ENCODE results near the gene RGMA. TPM values are rescaled to one million over a fixed set of nuclear protein-coding genes. Genes with fewer than 3 reads are reported as not detected.

RGMA gene
- total and polyA plus RNA-seq, 2 of the 8 experiments (the other 6 are each of a cell fraction or from before 2014, with no cell fraction given) = 19.9 to 39.8 TPM

DNA sequence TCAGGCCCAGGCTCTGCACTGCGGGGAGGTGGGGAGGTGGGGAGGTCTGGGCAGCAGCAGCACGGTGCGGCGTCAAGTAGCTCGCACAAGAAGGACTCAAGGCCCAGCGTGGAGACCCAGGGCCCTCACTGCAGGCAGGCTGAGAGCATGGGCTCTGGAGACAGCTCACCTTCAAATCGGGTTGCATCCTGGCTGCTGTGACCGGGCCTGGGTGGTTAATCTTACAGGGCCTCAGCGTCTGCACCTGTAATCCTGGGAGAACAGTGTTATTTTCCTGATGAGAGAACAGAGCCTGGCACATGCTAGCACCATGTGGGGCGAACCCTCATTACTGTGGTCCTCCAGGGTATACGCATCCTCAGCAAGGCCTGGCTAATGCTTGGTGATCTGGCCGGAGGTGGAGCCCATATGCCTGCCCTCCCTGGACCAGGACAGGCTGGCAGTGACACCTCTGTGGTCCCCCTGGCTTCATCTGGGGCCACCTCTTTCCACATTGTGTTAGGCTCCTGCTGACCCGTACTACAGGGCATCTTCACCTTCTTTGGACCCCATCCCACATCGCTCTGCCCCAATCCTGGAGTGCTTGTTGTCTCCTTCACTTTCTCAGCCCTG, 55.5 kb downstream of the RGMA start:
- H3K9ac ChIP-seq (replicated peaks in 1 of 4; ENCODE audit: extremely low read depth in 1 of 4, low read depth in 3 of 4, low read length in 3 of 4) = no peak overlapping the region
- ChIA-PET POLR2A (ENCODE audit: partially characterized antibody) (no interaction called here), CTCF (ENCODE audit: partially characterized antibody) (interaction anchor here (0.9 to 8.6 kb wide), 7 partner anchors 21 to 1103 kb away, joined by 3 to 119 read pairs (median 4); no protein-coding TSS in a partner anchor)
- no peak for FAIRE-seq
- no peak overlapping the region for H2BK20ac ChIP-seq (ENCODE audit: low read length)
- H2BK120ac ChIP-seq (replicated peaks; ENCODE audit: low read depth, low read length) = no peak overlapping the region
- no peaks in the 10 kb centered on the region for H3K79me2 ChIP-seq (ENCODE audit: control insufficient read depth in 1 of 2, insufficient read depth in 2 of 2, low read length in 2 of 2)
- H3K4me3 ChIP-seq (ENCODE audit: extremely low read depth in 1 of 4, insufficient read depth in 2 of 4, low read depth in 3 of 4, low read length in 4 of 4) = no peak overlapping the region
- H3K4me2 ChIP-seq (ENCODE audit: insufficient read depth in 1 of 2, low read depth in 2 of 2, low read length in 2 of 2) = no peak overlapping the region
- 88% methylated on average over 14 of the region's 14 CpGs; no CpG with 5 or more reads in 1 of the 2 experiments for WGBS, 2 experiments (ENCODE audit: extremely low coverage in 1 of 2, insufficient coverage in 1 of 2, insufficient read length in 1 of 2, insufficient replicate concordance in 2 of 2, low coverage in 1 of 2, low lambda C conversion rate in 2 of 2, missing lambda C conversion rate in 1 of 2)
- no peak overlapping the region for H2BK12ac ChIP-seq (ENCODE audit: low read depth, low read length)
- H3K4ac ChIP-seq (replicated peaks; ENCODE audit: insufficient read length, low read depth, low read length) = no peak overlapping the region
- H4K20me1 ChIP-seq (replicated peaks in 1 of 2; ENCODE audit: control insufficient read depth in 1 of 2, insufficient read depth in 2 of 2, low read length in 2 of 2) = no peaks in the 10 kb centered on the region
- H3K79me1 ChIP-seq (ENCODE audit: low read depth, low read length) = no peaks in the 10 kb centered on the region
- H2BK15ac ChIP-seq (ENCODE audit: low read length) = no peak overlapping the region
- peaks cover 0 to 2% (median 0%) of the 10 kb centered on the region in 4 experiments; a peak in 1 of 7 replicates for H3K27me3 ChIP-seq (replicated peaks in 1 of 4; ENCODE audit: control insufficient read depth in 3 of 4, extremely low read depth in 1 of 4, insufficient read depth in 3 of 4, low read length in 3 of 4)
- no peaks in the 10 kb centered on the region for H3K23me2 ChIP-seq (ENCODE audit: low read depth, low read length)
- H2BK5ac ChIP-seq (ENCODE audit: low read depth, low read length) = no peak overlapping the region
- H4K5ac ChIP-seq (ENCODE audit: insufficient read length, low read depth, low read length) = no peak overlapping the region
- DNase-seq (ENCODE audit: low read depth in 1 of 2, low spot score in 2 of 2) = no peak
- H3K56ac ChIP-seq (replicated peaks; ENCODE audit: insufficient read length, low read depth, low read length) = no peak overlapping the region
- no peak overlapping the region for H3K18ac ChIP-seq (ENCODE audit: extremely low read depth, low read length)
- no peak overlapping the region for H3K27ac ChIP-seq (ENCODE audit: low read depth, low read length)
- H3K36me3 ChIP-seq (ENCODE audit: control insufficient read depth in 2 of 4, insufficient read depth in 4 of 4, low read length in 3 of 4) = no peaks in the 10 kb centered on the region
- no peak overlapping the region for H4K91ac ChIP-seq (replicated peaks; ENCODE audit: insufficient read length, low read length)
- H2AFZ ChIP-seq (ENCODE audit: low read length) = no peak overlapping the region
- H4K8ac ChIP-seq (ENCODE audit: extremely low read depth, insufficient read depth, low read length) = no peak overlapping the region
- no peaks in the 10 kb centered on the region for H3K9me3 ChIP-seq (ENCODE audit: insufficient read depth in 2 of 2, low read depth in 1 of 2, low read length in 1 of 2)
- no peak overlapping the region for H3K14ac ChIP-seq (ENCODE audit: insufficient read length)
- H3K23ac ChIP-seq (ENCODE audit: insufficient read length) = no peak overlapping the region
- no peak overlapping the region for H2AK5ac ChIP-seq (ENCODE audit: low read depth, low read length)
- H3K4me1 ChIP-seq (replicated peaks in 1 of 4; ENCODE audit: control insufficient read depth in 3 of 4, insufficient read depth in 4 of 4, low read length in 3 of 4) = peaks cover 0 to 3% (median 0%) of the 10 kb centered on the region in 4 experiments; a peak in 3 of 7 replicates
- no peak for TF ChIP-seq KDM1A (IDR thresholded peaks at IDR 0.05; ENCODE audit: borderline replicate concordance, low read length)

All from H1 (cell line).